ENCODE data around the gene TPK1. TPM values are rescaled to one million over a fixed set of nuclear protein-coding genes. Genes with fewer than 3 reads are reported as not detected.

The TPK1 gene
- total RNA-seq, 1 donor from 2014 or later, result 3.5 TPM

GRCh38 chr7:144650439-144650838 lies 185.4 kb downstream of the TPK1 start:
- H3K4me1 Mint-ChIP-seq (ENCODE audit: low read depth), result no peaks in the 10 kb centered on the region
- H3K27ac Mint-ChIP-seq (ENCODE audit: unreplicated experiment), result no peak overlapping the region
- H3K36me3 Mint-ChIP-seq (ENCODE audit: low read depth), result no peaks in the 10 kb centered on the region
- no peak for DNase-seq (ENCODE audit: low spot score)
- H3K4me3 Mint-ChIP-seq (ENCODE audit: unreplicated experiment), result no peak overlapping the region
- peaks cover 22% of the 10 kb centered on the region for H3K9me3 Mint-ChIP-seq (ENCODE audit: low read depth)
- no peak for TF ChIP-seq CTCF (IDR thresholded peaks at IDR 0.05)
- no peaks in the 10 kb centered on the region for H3K27me3 Mint-ChIP-seq (ENCODE audit: low read depth)

- Mint-ChIP-seq H3K9me3 (ENCODE audit: low read depth) (peaks cover 22% of the 10 kb centered on the region), H3K4me1 (ENCODE audit: low read depth) (no peaks in the 10 kb centered on the region), H3K27ac (ENCODE audit: unreplicated experiment) (no peak overlapping the region), H3K27me3 (ENCODE audit: low read depth) (no peaks in the 10 kb centered on the region), H3K4me3 (ENCODE audit: unreplicated experiment) (no peak overlapping the region), H3K36me3 (ENCODE audit: low read depth) (no peaks in the 10 kb centered on the region)
- no peak for DNase-seq (ENCODE audit: low spot score)
- TF ChIP-seq CTCF (IDR thresholded peaks at IDR 0.05), result no peak
Observed at GRCh38 chr7:144649120-144649519, 186.7 kb downstream of the TPK1 start.

GRCh38 chr7:144641389-144642044 lies 194.3 kb downstream of the TPK1 start:
- no peaks in the 10 kb centered on the region for H3K27me3 Mint-ChIP-seq (ENCODE audit: low read depth)
- no peak for TF ChIP-seq CTCF (IDR thresholded peaks at IDR 0.05)
- no peaks in the 10 kb centered on the region for H3K36me3 Mint-ChIP-seq (ENCODE audit: low read depth)
- DNase-seq (ENCODE audit: low spot score), result no peak
- H3K9me3 Mint-ChIP-seq (ENCODE audit: low read depth), result no peaks in the 10 kb centered on the region
- no peak overlapping the region for H3K27ac Mint-ChIP-seq (ENCODE audit: unreplicated experiment)
- no peak overlapping the region for H3K4me3 Mint-ChIP-seq (ENCODE audit: unreplicated experiment)
- no peaks in the 10 kb centered on the region for H3K4me1 Mint-ChIP-seq (ENCODE audit: low read depth)

- no peak overlapping the region for H3K27ac Mint-ChIP-seq (ENCODE audit: unreplicated experiment)
- no peak overlapping the region for H3K4me3 Mint-ChIP-seq (ENCODE audit: unreplicated experiment)
- H3K27me3 Mint-ChIP-seq (ENCODE audit: low read depth), result peaks cover 5% of the 10 kb centered on the region
- no peak for DNase-seq (ENCODE audit: low spot score)
- H3K4me1 Mint-ChIP-seq (ENCODE audit: low read depth), result no peaks in the 10 kb centered on the region
- TF ChIP-seq CTCF (IDR thresholded peaks at IDR 0.05), result no peak
- no peaks in the 10 kb centered on the region for H3K36me3 Mint-ChIP-seq (ENCODE audit: low read depth)
- peaks cover 5% of the 10 kb centered on the region for H3K9me3 Mint-ChIP-seq (ENCODE audit: low read depth)
Observed at GRCh38 chr7:144632724-144633123, 203.1 kb downstream of the TPK1 start.

GRCh38 chr7:144629598-144629997 lies 206.3 kb downstream of the TPK1 start:
- Mint-ChIP-seq H3K4me1 (ENCODE audit: low read depth) (no peaks in the 10 kb centered on the region), H3K27ac (ENCODE audit: unreplicated experiment) (no peak overlapping the region), H3K4me3 (ENCODE audit: unreplicated experiment) (no peak overlapping the region), H3K27me3 (ENCODE audit: low read depth) (peaks cover 6% of the 10 kb centered on the region), H3K9me3 (ENCODE audit: low read depth) (peaks cover 5% of the 10 kb centered on the region), H3K36me3 (ENCODE audit: low read depth) (no peaks in the 10 kb centered on the region)
- DNase-seq (ENCODE audit: low spot score), result no peak
- TF ChIP-seq CTCF (IDR thresholded peaks at IDR 0.05), result no peak

Measured in chondrocyte (in vitro differentiated cells).